Stimulated activated CD4-positive, alpha-beta T cell treated with anti-CD3 and anti-CD28 coated beads, TNF-alpha, amount 100 ng/mL, for 48 hours (primary cell): ENCODE results near the gene FBXL17.

Source experiments
- DNase-seq, 3 donors: peaks; one replicate each; pipeline ENCODE4 v3.0.0-alpha.2; 2020; ENCODE audit warnings: low read depth in 3 of 3

The FBXL17 gene

DNA sequence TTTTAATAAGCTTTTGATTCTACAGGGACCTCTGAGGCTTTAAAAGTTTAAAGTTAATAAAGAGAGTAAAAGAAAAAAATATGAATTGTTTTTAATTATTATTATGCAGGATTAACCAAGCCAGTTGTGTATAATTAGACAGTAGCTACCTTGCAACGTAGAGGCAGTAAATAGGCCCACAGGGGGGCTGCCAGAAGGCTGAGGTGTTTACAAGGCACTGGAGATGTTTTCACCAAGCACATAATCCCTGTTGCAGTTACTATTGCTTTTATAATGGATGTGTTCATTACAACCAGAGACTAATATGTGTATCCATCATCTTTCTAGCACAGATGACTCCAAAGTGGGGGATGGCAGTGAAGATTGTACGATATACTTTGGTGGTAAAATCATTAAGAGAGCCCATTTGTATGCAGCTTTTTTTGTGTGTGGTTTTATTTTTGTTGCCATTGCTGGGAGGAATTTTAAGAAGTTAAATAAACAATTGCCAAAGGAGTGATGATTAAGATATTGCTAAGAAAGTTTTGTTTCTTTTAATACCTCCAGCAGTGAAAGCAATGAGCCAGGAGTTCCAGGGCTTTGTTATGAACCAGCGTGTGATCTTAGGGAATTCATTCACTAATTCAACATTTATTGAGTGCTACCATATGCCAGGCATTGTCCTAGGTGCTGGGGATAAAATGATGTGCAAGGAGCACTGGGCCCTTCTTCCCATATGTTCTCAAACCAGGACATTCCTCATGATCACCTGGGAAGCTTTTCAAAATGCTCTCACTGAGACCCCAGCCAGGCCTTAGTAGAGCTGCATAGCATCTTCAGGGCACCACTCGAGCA, 572.5 kb downstream of the FBXL17 start:
- DNase-seq = no peak
